ENCODE data around the gene RGP1.

RGP1 gene

GRCh38 chr9:35792024-35792813, 43.1 kb downstream of the RGP1 start:
- no peaks in the 10 kb centered on the region for H3K36me3 ChIP-seq (ENCODE audit: control insufficient read depth, low read length)

GRCh38 chr9:35792826-35793225, 43.7 kb downstream of the RGP1 start:
- Histone ChIP-seq H3K4me3 (ENCODE audit: low read length) (no peak overlapping the region), H3K79me2 (ENCODE audit: control insufficient read depth, low read length) (no peaks in the 10 kb centered on the region), H3K4me1 (ENCODE audit: control insufficient read depth, low read length) (no peaks in the 10 kb centered on the region), H3F3A (ENCODE audit: control insufficient read depth, insufficient read depth) (no peaks in the 10 kb centered on the region), H3K9me3 (ENCODE audit: control insufficient read depth, insufficient read depth, low read length) (no peaks in the 10 kb centered on the region), H3K36me3 (ENCODE audit: control insufficient read depth, low read length) (no peaks in the 10 kb centered on the region), H3K4me2 (ENCODE audit: low read length) (no peak overlapping the region), H4K20me1 (ENCODE audit: control insufficient read depth, insufficient read depth, low read depth, low read length) (no peaks in the 10 kb centered on the region), H3K27me3 (ENCODE audit: control insufficient read depth, low read length) (no peaks in the 10 kb centered on the region), H3K9me2 (replicated peaks; ENCODE audit: control insufficient read depth, low read length) (no peaks in the 10 kb centered on the region), H3K27ac (ENCODE audit: low read depth, low read length) (no peak overlapping the region)
- TF ChIP-seq EZH2phosphoT487 (IDR thresholded peaks at IDR 0.05; ENCODE audit: borderline replicate concordance, low read length) (no peak), CTCF (IDR thresholded peaks at IDR 0.05; ENCODE audit: low read depth, low read length, poor library complexity, severe bottlenecking) (no peak)

More at GRCh38 chr9:35792024-35792813, 43.1 kb downstream of the RGP1 start:
- Histone ChIP-seq H4K20me1 (ENCODE audit: control insufficient read depth, insufficient read depth, low read depth, low read length) (no peaks in the 10 kb centered on the region), H3K9me3 (ENCODE audit: control insufficient read depth, insufficient read depth, low read length) (no peaks in the 10 kb centered on the region), H3F3A (ENCODE audit: control insufficient read depth, insufficient read depth) (no peaks in the 10 kb centered on the region), H3K4me2 (ENCODE audit: low read length) (no peak overlapping the region), H3K9me2 (replicated peaks; ENCODE audit: control insufficient read depth, low read length) (no peaks in the 10 kb centered on the region), H3K27me3 (ENCODE audit: control insufficient read depth, low read length) (no peaks in the 10 kb centered on the region), H3K4me1 (ENCODE audit: control insufficient read depth, low read length) (no peaks in the 10 kb centered on the region), H3K79me2 (ENCODE audit: control insufficient read depth, low read length) (no peaks in the 10 kb centered on the region), H3K4me3 (ENCODE audit: low read length) (no peak overlapping the region), H3K27ac (ENCODE audit: low read depth, low read length) (no peak overlapping the region)
- no peak for TF ChIP-seq CTCF (IDR thresholded peaks at IDR 0.05; ENCODE audit: low read depth, low read length, poor library complexity, severe bottlenecking)
- TF ChIP-seq EZH2phosphoT487 (IDR thresholded peaks at IDR 0.05; ENCODE audit: borderline replicate concordance, low read length) = no peak

GRCh38 chr9:35793461-35793860, 44.4 kb downstream of the RGP1 start:
- Histone ChIP-seq H3K9me3 (ENCODE audit: control insufficient read depth, insufficient read depth, low read length) (no peaks in the 10 kb centered on the region), H3K9me2 (replicated peaks; ENCODE audit: control insufficient read depth, low read length) (no peaks in the 10 kb centered on the region), H3K36me3 (ENCODE audit: control insufficient read depth, low read length) (no peaks in the 10 kb centered on the region), H3K27ac (ENCODE audit: low read depth, low read length) (no peak overlapping the region), H3K79me2 (ENCODE audit: control insufficient read depth, low read length) (no peaks in the 10 kb centered on the region), H3K4me3 (ENCODE audit: low read length) (no peak overlapping the region), H4K20me1 (ENCODE audit: control insufficient read depth, insufficient read depth, low read depth, low read length) (no peaks in the 10 kb centered on the region), H3K4me2 (ENCODE audit: low read length) (no peak overlapping the region), H3K4me1 (ENCODE audit: control insufficient read depth, low read length) (no peaks in the 10 kb centered on the region), H3F3A (ENCODE audit: control insufficient read depth, insufficient read depth) (no peaks in the 10 kb centered on the region), H3K27me3 (ENCODE audit: control insufficient read depth, low read length) (no peaks in the 10 kb centered on the region)
- no peak for TF ChIP-seq EZH2phosphoT487 (IDR thresholded peaks at IDR 0.05; ENCODE audit: borderline replicate concordance, low read length)
- no peak for TF ChIP-seq CTCF (IDR thresholded peaks at IDR 0.05; ENCODE audit: low read depth, low read length, poor library complexity, severe bottlenecking)

Measured in DOHH2 (cell line).